GM12878 (cell line): ENCODE data around the gene BAG1. TPM values are rescaled to one million over a fixed set of nuclear protein-coding genes. Genes with fewer than 3 reads are reported as not detected.
A peak's percentile ranks its signal among the peaks of the same experiment; 100 is the strongest.

ENCODE experiments used
- ATAC-seq: fragments of 200-7000 bp; cut with Tn5 transposase; 3 replicates; pipeline ENCODE4 v1.9.1; 2020; ENCODE audit warnings: mild to moderate bottlenecking, moderate library complexity
- BruUV-seq: library from RNA; stranded (reverse); fragments of 400-500 nt; replicated peaks from 2 replicates; lab custom pipeline; 2021; lab: Mats Ljungman, UMichigan
- CTCF ChIA-PET: fragments of 300-600 bp; sonication (Branson Sonifier 250); formaldehyde crosslinking; extraction: SDS; loops from one replicate; lab custom pipeline; 2021; ENCODE audit warnings: inconsistent platforms; lab: Yijun Ruan, JAX
- POLR2A ChIA-PET: fragments of 350-600 bp; formaldehyde crosslinking; extraction: SDS; loops from one replicate; lab custom pipeline; 2021; ENCODE audit warnings: inconsistent platforms; lab: Charles Lee
- RAD21 ChIA-PET: fragments of 300-600 bp; sonication (Branson Sonifier 250); formaldehyde crosslinking; loops from one replicate; lab custom pipeline; 2023; ENCODE audit warnings: antibody characterized with exemption; ENCODE audit not compliant: unreplicated experiment; lab: Charles Lee
- SMC1A ChIA-PET: fragments of 300-600 bp; sonication (Branson Sonifier 250); formaldehyde crosslinking; loops from one replicate; lab custom pipeline; 2023; ENCODE audit not compliant: unreplicated experiment, uncharacterized antibody; lab: Charles Lee
- DNase-seq: peaks from one replicate; pipeline ENCODE4 v3.0.0-alpha.2; 2011; ENCODE audit warnings: low read depth, low spot score
- FAIRE-seq: peaks from 3 replicates; lab custom pipeline; 2011; peaks lifted over from hg19 to GRCh38; lab: Jason Lieb, UNC
- H2AFZ ChIP-seq: 2 replicates; pipeline ENCODE4 v1.6.0; 2011; ENCODE audit warnings: low read depth, low read length, control low read depth; ENCODE audit not compliant: control insufficient read depth
- H3K27ac ChIP-seq: 2 replicates; pipeline ENCODE4 v1.5.1; 2011; ENCODE audit warnings: control low read depth; ENCODE audit not compliant: control insufficient read depth, insufficient read depth
- H3K27me3 ChIP-seq, 2 experiments: replicated peaks in 1 of 2; 2 replicates each; pipeline versions ENCODE4 v1.6.0 to v1.6.1; 2011; ENCODE audit warnings: low read length in 1 of 2; ENCODE audit not compliant: control insufficient read depth in 2 of 2, insufficient read depth in 2 of 2
- H3K36me3 ChIP-seq, 2 experiments: 2 replicates each; pipeline ENCODE4 v1.5.1; 2011; ENCODE audit warnings: low read length in 1 of 2; ENCODE audit not compliant: control insufficient read depth in 2 of 2, insufficient read depth in 2 of 2
- H3K4me1 ChIP-seq: 2 replicates; pipeline ENCODE4 v1.6.1; 2011; ENCODE audit warnings: mild to moderate bottlenecking, low read length, moderate library complexity, mixed read lengths; ENCODE audit not compliant: control insufficient read depth, insufficient read depth
- H3K4me2 ChIP-seq: 2 replicates; pipeline ENCODE4 v1.6.0; 2011; ENCODE audit warnings: control low read depth; ENCODE audit not compliant: control insufficient read depth, insufficient read depth
- H3K4me3 ChIP-seq: fragments of 200-600 bp; sonication (generic); 2 replicates; pipeline ENCODE4 v1.5.1; 2016
- H3K79me2 ChIP-seq: 2 replicates; pipeline ENCODE4 v1.6.0; 2011; ENCODE audit warnings: low read length; ENCODE audit not compliant: control insufficient read depth, insufficient read depth
- H3K9ac ChIP-seq: 2 replicates; pipeline ENCODE4 v1.8.0; 2011; ENCODE audit warnings: low read length, control low read depth, mixed read lengths; ENCODE audit not compliant: control insufficient read depth, insufficient read depth
- H3K9me3 ChIP-seq: replicated peaks from 3 replicates; pipeline ENCODE4 v1.5.1; 2011; ENCODE audit warnings: mild to moderate bottlenecking, low read length; ENCODE audit not compliant: control insufficient read depth, insufficient read depth
- H4K20me1 ChIP-seq: 2 replicates; pipeline ENCODE4 v1.6.0; 2011; ENCODE audit not compliant: control insufficient read depth, insufficient read depth
- BACH1 ChIP-seq: fragments of 450-650 bp; IDR thresholded peaks from 2 replicates; pipeline ENCODE4 v1.6.1; 2017; ENCODE audit warnings: mild to moderate bottlenecking, borderline replicate concordance
- GABPA ChIP-seq: IDR thresholded peaks from 2 replicates; pipeline ENCODE4 v1.6.1; 2014; ENCODE audit warnings: antibody characterized with exemption, low read depth, mild to moderate bottlenecking, inconsistent platforms
- LARP7 ChIP-seq: fragments of 450-650 bp; IDR thresholded peaks from 2 replicates; pipeline ENCODE4 v1.6.1; 2017; ENCODE audit warnings: mild to moderate bottlenecking
- MTA2 ChIP-seq: fragments of 450-650 bp; IDR thresholded peaks from 2 replicates; pipeline ENCODE4 v1.6.1; 2016; ENCODE audit warnings: low read depth, mild to moderate bottlenecking, moderate library complexity
- NFYA ChIP-seq: IDR thresholded peaks from 2 replicates; pipeline ENCODE4 v1.6.1; 2011; ENCODE audit warnings: low read depth, mild to moderate bottlenecking, low read length, improper control_type of control experiment, borderline replicate concordance
- NR2C2 ChIP-seq: IDR thresholded peaks from 2 replicates; pipeline ENCODE4 v1.6.1; 2011; ENCODE audit warnings: borderline replicate concordance, low read depth; ENCODE audit not compliant: control insufficient read depth, insufficient read length
- NR2F1 ChIP-seq: fragments of 450-650 bp; conservative IDR thresholded peaks from 2 replicates; pipeline ENCODE4 v1.6.1; 2017; ENCODE audit warnings: mild to moderate bottlenecking
- POLR2AphosphoS5 ChIP-seq: IDR thresholded peaks from 2 replicates; pipeline ENCODE4 v1.6.1; 2011; ENCODE audit warnings: mild to moderate bottlenecking, low read length, inconsistent platforms
- RAD21 ChIP-seq: IDR thresholded peaks from 2 replicates; pipeline ENCODE4 v1.6.1; 2011; ENCODE audit warnings: mild to moderate bottlenecking, low read depth, low read length, moderate library complexity; ENCODE audit not compliant: insufficient read depth
- RAD51 ChIP-seq: fragments of 450-650 bp; IDR thresholded peaks from 2 replicates; pipeline ENCODE4 v1.6.1; 2016; ENCODE audit warnings: moderate library complexity, mild to moderate bottlenecking, inconsistent platforms
- WGBS: methylation state at CpG from one replicate; pipeline ENCODE4 v1.1.6; 2016; ENCODE audit warnings: low lambda C conversion rate; ENCODE audit not compliant: insufficient replicate concordance, insufficient coverage; ENCODE audit errors: missing lambda C conversion rate; 5-methylcytosine and 5-hydroxymethylcytosine counted together
- in situ Hi-C: fragments of 300-500 bp; cut with MboI; formaldehyde crosslinking; loops from 9 replicates; pipeline ENCODE4 v1.14.3; 2018; ENCODE audit warnings: mixed read lengths
- intact Hi-C: fragments of 100-400 bp; cut with micrococcal nuclease; formaldehyde crosslinking; loops from one replicate; pipeline ENCODE4 v1.14.2; 2022; ENCODE audit not compliant: unreplicated experiment
- polyA plus RNA-seq, 11 experiments: library from polyadenylated mRNA; depleted of rRNA in 4 of 11; unstranded in 6 of 11; stranded (reverse) in 5 of 11; fragments of >200 nt; fragmentation: Nextera tagmentation in 4 of 11; fragmentation: Illumina TruSeq in 1 of 11; extraction: Ambion mirVana in 4 of 11; extraction: Trizol in 1 of 11; gene quantifications; 1 replicate in 1 of 11; 2 replicates in 10 of 11; pipeline versions ENCODE4 v1.2.1 to v1.2.3, GENCODE V29; 2011 to 2016; ENCODE audit warnings: inconsistent platforms in 2 of 11, missing spikeins in 2 of 11, low read depth in 1 of 11
- total RNA-seq, 4 experiments: library from RNA; depleted of rRNA in 3 of 4; stranded (reverse); fragments of >200 nt in 3 of 4; fragmentation: Illumina TruSeq in 1 of 4; extraction: Trizol in 1 of 4; gene quantifications; 2 replicates each; pipeline versions ENCODE4 v1.2.1 to v1.2.3, GENCODE V29; 2013 to 2021
- TF ChIP-seq, protein P1 (sequence below): fragments of 450-650 bp; formaldehyde crosslinking; IDR thresholded peaks from 2 replicates; pipeline ENCODE4 v1.5.0; 2022; ENCODE audit warnings: mild to moderate bottlenecking, missing genetic modification characterization
- TF ChIP-seq, protein P2 (sequence below): fragments of 450-650 bp; IDR thresholded peaks from 2 replicates; pipeline ENCODE4 v1.6.1; 2017; ENCODE audit warnings: mild to moderate bottlenecking, low read depth, inconsistent platforms; ENCODE audit not compliant: poor library complexity, severe bottlenecking
- TF ChIP-seq, protein P3 (sequence below): fragments of 450-650 bp; IDR thresholded peaks from 2 replicates; pipeline ENCODE4 v1.6.1; 2016; ENCODE audit warnings: mild to moderate bottlenecking, moderate library complexity, borderline replicate concordance

Gene BAG1
- total and polyA plus RNA-seq, 10 of the 15 experiments (the other 5 are each of a cell fraction or from before 2014, with no cell fraction given), result 11.6 to 135 (median 68.9) TPM

DNA sequence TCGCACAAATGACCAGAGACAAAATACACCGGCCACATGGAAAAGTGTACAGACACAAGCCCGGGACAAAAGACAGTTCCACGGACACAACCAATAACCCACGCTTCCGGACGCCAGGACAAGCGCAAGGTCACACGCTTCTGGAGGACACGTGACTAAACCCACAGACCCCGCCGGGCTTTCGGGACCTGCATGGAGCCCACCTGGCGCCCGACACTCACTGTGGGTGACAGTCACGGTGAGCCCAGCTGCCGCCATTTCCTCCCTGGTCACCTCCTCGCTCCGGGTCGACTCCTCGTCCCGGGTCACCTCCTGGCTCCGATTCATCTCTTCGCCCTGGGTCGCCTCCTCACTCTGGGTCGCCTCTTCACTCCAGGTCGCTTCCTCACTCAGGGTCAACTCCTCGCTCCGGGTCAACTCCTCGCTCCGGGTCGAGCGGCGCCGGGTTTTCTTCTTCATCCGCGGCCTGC, 470 bp downstream of the BAG1 start:
- peaks cover 8% of the 10 kb centered on the region for H3K4me1 ChIP-seq
- H3K79me2 ChIP-seq, result peaks cover 68% of the 10 kb centered on the region
- ChIA-PET SMC1A (interaction anchor here (1.3 to 1.6 kb wide), 3 partner anchors 10 to 38 kb away, joined by 3 to 4 read pairs (median 3); no protein-coding TSS in a partner anchor), CTCF (interaction anchor here (1.0 to 1.9 kb wide), 3 partner anchors 38 to 185 kb away, joined by 3 to 7 read pairs (median 3); no protein-coding TSS in a partner anchor), POLR2A (interaction anchor here (0.7 to 1.9 kb wide), 6 partner anchors 9 to 240 kb away, joined by 3 to 6 read pairs (median 4); partner anchors contain the start of genes DNAJA1 and NFX1), RAD21 (interaction anchor here (2.0 to 2.2 kb wide), 2 partner anchors 38 to 61 kb away, joined by 4 to 11 read pairs; no protein-coding TSS in a partner anchor)
- no peaks in the 10 kb centered on the region for H3K27me3 ChIP-seq
- H3K9me3 ChIP-seq, result no peaks in the 10 kb centered on the region
- peak overlapping the region; percentile 94 for H3K4me3 ChIP-seq
- ATAC-seq, result peak; percentile 49
- H3K9ac ChIP-seq, result peak overlapping the region; percentile 91
- H4K20me1 ChIP-seq, result no peaks in the 10 kb centered on the region
- peak overlapping the region; percentile 84 for H2AFZ ChIP-seq
- intact Hi-C loops (loop anchor here (1.0 kb wide), 2 partner anchors 26 to 188 kb away; partner anchors contain the start of genes NFX1 and SMU1), in situ Hi-C loops (no loop called here)
- H3K36me3 ChIP-seq, result peaks cover 0 to 22% of the 10 kb centered on the region in 2 experiments; a peak in 3 of 4 replicates
- TSS peak; percentile 57 for BruUV-seq
- peak overlapping the region; percentile 78 for H3K4me2 ChIP-seq
- peak overlapping the region; percentile 86 for H3K27ac ChIP-seq
- WGBS, result under 1% methylated on average over 37 of the region's 37 CpGs
- no peak for FAIRE-seq
- no peak for DNase-seq
- no peak for TF ChIP-seq GABPA
- peak; percentile 94 for TF ChIP-seq RAD51
- TF ChIP-seq, protein P1, sequence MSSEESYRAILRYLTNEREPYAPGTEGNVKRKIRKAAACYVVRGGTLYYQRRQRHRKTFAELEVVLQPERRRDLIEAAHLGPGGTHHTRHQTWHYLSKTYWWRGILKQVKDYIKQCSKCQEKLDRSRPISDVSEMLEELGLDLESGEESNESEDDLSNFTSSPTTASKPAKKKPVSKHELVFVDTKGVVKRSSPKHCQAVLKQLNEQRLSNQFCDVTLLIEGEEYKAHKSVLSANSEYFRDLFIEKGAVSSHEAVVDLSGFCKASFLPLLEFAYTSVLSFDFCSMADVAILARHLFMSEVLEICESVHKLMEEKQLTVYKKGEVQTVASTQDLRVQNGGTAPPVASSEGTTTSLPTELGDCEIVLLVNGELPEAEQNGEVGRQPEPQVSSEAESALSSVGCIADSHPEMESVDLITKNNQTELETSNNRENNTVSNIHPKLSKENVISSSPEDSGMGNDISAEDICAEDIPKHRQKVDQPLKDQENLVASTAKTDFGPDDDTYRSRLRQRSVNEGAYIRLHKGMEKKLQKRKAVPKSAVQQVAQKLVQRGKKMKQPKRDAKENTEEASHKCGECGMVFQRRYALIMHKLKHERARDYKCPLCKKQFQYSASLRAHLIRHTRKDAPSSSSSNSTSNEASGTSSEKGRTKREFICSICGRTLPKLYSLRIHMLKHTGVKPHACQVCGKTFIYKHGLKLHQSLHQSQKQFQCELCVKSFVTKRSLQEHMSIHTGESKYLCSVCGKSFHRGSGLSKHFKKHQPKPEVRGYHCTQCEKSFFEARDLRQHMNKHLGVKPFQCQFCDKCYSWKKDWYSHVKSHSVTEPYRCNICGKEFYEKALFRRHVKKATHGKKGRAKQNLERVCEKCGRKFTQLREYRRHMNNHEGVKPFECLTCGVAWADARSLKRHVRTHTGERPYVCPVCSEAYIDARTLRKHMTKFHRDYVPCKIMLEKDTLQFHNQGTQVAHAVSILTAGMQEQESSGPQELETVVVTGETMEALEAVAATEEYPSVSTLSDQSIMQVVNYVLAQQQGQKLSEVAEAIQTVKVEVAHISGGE (CRISPR knock-in tag), result no peak
- TF ChIP-seq MTA2, result peak; percentile 23; the same call in 1 of the 2 replicates
- no peak for TF ChIP-seq BACH1
- TF ChIP-seq, protein P2, sequence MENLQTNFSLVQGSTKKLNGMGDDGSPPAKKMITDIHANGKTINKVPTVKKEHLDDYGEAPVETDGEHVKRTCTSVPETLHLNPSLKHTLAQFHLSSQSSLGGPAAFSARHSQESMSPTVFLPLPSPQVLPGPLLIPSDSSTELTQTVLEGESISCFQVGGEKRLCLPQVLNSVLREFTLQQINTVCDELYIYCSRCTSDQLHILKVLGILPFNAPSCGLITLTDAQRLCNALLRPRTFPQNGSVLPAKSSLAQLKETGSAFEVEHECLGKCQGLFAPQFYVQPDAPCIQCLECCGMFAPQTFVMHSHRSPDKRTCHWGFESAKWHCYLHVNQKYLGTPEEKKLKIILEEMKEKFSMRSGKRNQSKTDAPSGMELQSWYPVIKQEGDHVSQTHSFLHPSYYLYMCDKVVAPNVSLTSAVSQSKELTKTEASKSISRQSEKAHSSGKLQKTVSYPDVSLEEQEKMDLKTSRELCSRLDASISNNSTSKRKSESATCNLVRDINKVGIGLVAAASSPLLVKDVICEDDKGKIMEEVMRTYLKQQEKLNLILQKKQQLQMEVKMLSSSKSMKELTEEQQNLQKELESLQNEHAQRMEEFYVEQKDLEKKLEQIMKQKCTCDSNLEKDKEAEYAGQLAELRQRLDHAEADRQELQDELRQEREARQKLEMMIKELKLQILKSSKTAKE, result no peak
- no peak for TF ChIP-seq NR2C2
- 0 out of 2 replicates have a peak, but pooled peaks have one; percentile 20 for TF ChIP-seq POLR2AphosphoS5
- no peak for TF ChIP-seq NFYA
- TF ChIP-seq, protein P3, sequence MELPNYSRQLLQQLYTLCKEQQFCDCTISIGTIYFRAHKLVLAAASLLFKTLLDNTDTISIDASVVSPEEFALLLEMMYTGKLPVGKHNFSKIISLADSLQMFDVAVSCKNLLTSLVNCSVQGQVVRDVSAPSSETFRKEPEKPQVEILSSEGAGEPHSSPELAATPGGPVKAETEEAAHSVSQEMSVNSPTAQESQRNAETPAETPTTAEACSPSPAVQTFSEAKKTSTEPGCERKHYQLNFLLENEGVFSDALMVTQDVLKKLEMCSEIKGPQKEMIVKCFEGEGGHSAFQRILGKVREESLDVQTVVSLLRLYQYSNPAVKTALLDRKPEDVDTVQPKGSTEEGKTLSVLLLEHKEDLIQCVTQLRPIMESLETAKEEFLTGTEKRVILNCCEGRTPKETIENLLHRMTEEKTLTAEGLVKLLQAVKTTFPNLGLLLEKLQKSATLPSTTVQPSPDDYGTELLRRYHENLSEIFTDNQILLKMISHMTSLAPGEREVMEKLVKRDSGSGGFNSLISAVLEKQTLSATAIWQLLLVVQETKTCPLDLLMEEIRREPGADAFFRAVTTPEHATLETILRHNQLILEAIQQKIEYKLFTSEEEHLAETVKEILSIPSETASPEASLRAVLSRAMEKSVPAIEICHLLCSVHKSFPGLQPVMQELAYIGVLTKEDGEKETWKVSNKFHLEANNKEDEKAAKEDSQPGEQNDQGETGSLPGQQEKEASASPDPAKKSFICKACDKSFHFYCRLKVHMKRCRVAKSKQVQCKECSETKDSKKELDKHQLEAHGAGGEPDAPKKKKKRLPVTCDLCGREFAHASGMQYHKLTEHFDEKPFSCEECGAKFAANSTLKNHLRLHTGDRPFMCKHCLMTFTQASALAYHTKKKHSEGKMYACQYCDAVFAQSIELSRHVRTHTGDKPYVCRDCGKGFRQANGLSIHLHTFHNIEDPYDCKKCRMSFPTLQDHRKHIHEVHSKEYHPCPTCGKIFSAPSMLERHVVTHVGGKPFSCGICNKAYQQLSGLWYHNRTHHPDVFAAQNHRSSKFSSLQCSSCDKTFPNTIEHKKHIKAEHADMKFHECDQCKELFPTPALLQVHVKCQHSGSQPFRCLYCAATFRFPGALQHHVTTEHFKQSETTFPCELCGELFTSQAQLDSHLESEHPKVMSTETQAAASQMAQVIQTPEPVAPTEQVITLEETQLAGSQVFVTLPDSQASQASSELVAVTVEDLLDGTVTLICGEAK, result 0 out of 2 replicates have a peak, but pooled peaks have one; percentile 25
- TF ChIP-seq NR2F1, result peak; percentile 87
- TF ChIP-seq RAD21, result no peak
- TF ChIP-seq LARP7, result peak; percentile 90; the same call in 1 of the 2 replicates
